PC-3 (cell line): Measurements from ENCODE around the gene CYP19A1. TPM values are rescaled to one million over a fixed set of nuclear protein-coding genes. Genes with fewer than 3 reads are reported as not detected.

Experiments used
- ATAC-seq: fragments of 200-7000 bp; cut with Tn5 transposase; 2 replicates; pipeline ENCODE4 v1.9.1; 2020; ENCODE audit warnings: mild to moderate bottlenecking, moderate library complexity
- BruUV-seq: library from RNA; stranded (reverse); fragments of 400-500 nt; replicated peaks from 2 replicates; lab custom pipeline; 2021; lab: Mats Ljungman, UMichigan
- CTCF ChIA-PET: fragments of 300-600 bp; sonication (Branson Sonifier 250); formaldehyde crosslinking; loops from one replicate; lab custom pipeline; 2022; ENCODE audit warnings: antibody characterized with exemption; lab: Charles Lee
- POLR2A ChIA-PET: fragments of 300-600 bp; sonication (Branson Sonifier 250); formaldehyde crosslinking; loops from one replicate; lab custom pipeline; 2022; ENCODE audit warnings: antibody characterized with exemption; ENCODE audit not compliant: unreplicated experiment; lab: Charles Lee
- DNase-seq: peaks from one replicate; pipeline ENCODE4 v3.0.0-alpha.2; 2015
- H2AFZ ChIP-seq: fragments of 300-600 bp; sonication (generic); 2 replicates; pipeline ENCODE4 v1.6.0; 2016; ENCODE audit warnings: antibody characterized with exemption, low read length
- H3F3A ChIP-seq: fragments of 300-600 bp; sonication (generic); one replicate; pipeline ENCODE4 v1.6.0; 2017; ENCODE audit warnings: antibody characterized with exemption, low read length, control low read depth, mild to moderate bottlenecking; ENCODE audit not compliant: unreplicated experiment
- H3K27ac ChIP-seq: fragments of 300-600 bp; sonication (generic); 2 replicates; pipeline ENCODE4 v1.5.1; 2016; ENCODE audit warnings: mild to moderate bottlenecking, low read length
- H3K27me3 ChIP-seq: fragments of 300-600 bp; sonication (generic); 2 replicates; pipeline ENCODE4 v1.6.1; 2016; ENCODE audit warnings: low read length, mixed read lengths
- H3K36me3 ChIP-seq: fragments of 300-600 bp; sonication (generic); 2 replicates; pipeline ENCODE4 v1.6.1; 2016; ENCODE audit warnings: low read depth, mixed run types, low read length, mixed read lengths
- H3K4me1 ChIP-seq: fragments of 300-600 bp; sonication (generic); 2 replicates; pipeline ENCODE4 v1.5.1; 2016; ENCODE audit warnings: low read length; ENCODE audit not compliant: insufficient read depth
- H3K4me2 ChIP-seq: fragments of 300-600 bp; sonication (generic); 2 replicates; pipeline ENCODE4 v1.6.0; 2016; ENCODE audit warnings: low read length
- H3K4me3 ChIP-seq: fragments of 300-600 bp; sonication (generic); 2 replicates; pipeline ENCODE4 v1.5.1; 2016; ENCODE audit warnings: mild to moderate bottlenecking, low read length, mixed read lengths
- H3K79me2 ChIP-seq: fragments of 300-600 bp; sonication (generic); 2 replicates; pipeline ENCODE4 v1.6.1; 2017; ENCODE audit warnings: low read length, mixed read lengths
- H3K9ac ChIP-seq: fragments of 300-600 bp; sonication (generic); 2 replicates; pipeline ENCODE4 v1.6.0; 2016; ENCODE audit warnings: mild to moderate bottlenecking, low read length
- H3K9me2 ChIP-seq: fragments of 300-600 bp; sonication (generic); replicated peaks from 2 replicates; pipeline ENCODE4 v1.6.1; 2016; ENCODE audit warnings: mixed run types, low read length, mixed read lengths
- H3K9me3 ChIP-seq: fragments of 300-600 bp; sonication (generic); 2 replicates; pipeline ENCODE4 v1.6.1; 2016; ENCODE audit warnings: low read length, mixed read lengths
- H4K20me1 ChIP-seq: fragments of 300-600 bp; sonication (generic); 2 replicates; pipeline ENCODE4 v1.6.1; 2016; ENCODE audit warnings: low read length, mixed read lengths
- EZH2 ChIP-seq: fragments of 300-600 bp; sonication (generic); IDR thresholded peaks from one replicate; pipeline ENCODE4 v1.6.1; 2017; ENCODE audit warnings: antibody characterized with exemption, mild to moderate bottlenecking, low read length; ENCODE audit not compliant: unreplicated experiment
- EZH2phosphoT487 ChIP-seq: fragments of 300-600 bp; sonication (generic); IDR thresholded peaks from 2 replicates; pipeline ENCODE4 v1.6.1; 2018; ENCODE audit warnings: mild to moderate bottlenecking, antibody characterized with exemption, low read length, borderline replicate concordance
- intact Hi-C: fragments of 100-400 bp; cut with micrococcal nuclease; formaldehyde crosslinking; loops from 2 replicates; pipeline ENCODE4 v1.9.0; 2023
- total RNA-seq: library from RNA; depleted of rRNA; stranded (reverse); fragments of >200 nt; gene quantifications from 2 replicates; pipeline ENCODE4 v1.2.3, GENCODE V29; 2014
- TF ChIP-seq, protein P1 (sequence below): fragments of 300-600 bp; sonication (generic); conservative IDR thresholded peaks from 2 replicates; pipeline ENCODE4 v1.5.1; 2017; ENCODE audit warnings: antibody characterized with exemption, low read depth, mild to moderate bottlenecking, low read length

CYP19A1 gene
- total RNA-seq, 1 experiment from 2014 or later: not detected

- no peak overlapping the region for H3K4me2 ChIP-seq
- no peaks in the 10 kb centered on the region for H3K9me3 ChIP-seq
- H4K20me1 ChIP-seq: no peaks in the 10 kb centered on the region
- DNase-seq (no peak), ATAC-seq (no peak)
- no peak for TF ChIP-seq EZH2phosphoT487
- TF ChIP-seq EZH2: no peak
- TF ChIP-seq, protein P1, sequence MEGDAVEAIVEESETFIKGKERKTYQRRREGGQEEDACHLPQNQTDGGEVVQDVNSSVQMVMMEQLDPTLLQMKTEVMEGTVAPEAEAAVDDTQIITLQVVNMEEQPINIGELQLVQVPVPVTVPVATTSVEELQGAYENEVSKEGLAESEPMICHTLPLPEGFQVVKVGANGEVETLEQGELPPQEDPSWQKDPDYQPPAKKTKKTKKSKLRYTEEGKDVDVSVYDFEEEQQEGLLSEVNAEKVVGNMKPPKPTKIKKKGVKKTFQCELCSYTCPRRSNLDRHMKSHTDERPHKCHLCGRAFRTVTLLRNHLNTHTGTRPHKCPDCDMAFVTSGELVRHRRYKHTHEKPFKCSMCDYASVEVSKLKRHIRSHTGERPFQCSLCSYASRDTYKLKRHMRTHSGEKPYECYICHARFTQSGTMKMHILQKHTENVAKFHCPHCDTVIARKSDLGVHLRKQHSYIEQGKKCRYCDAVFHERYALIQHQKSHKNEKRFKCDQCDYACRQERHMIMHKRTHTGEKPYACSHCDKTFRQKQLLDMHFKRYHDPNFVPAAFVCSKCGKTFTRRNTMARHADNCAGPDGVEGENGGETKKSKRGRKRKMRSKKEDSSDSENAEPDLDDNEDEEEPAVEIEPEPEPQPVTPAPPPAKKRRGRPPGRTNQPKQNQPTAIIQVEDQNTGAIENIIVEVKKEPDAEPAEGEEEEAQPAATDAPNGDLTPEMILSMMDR: no peak
- ChIA-PET CTCF (interaction anchor here (0.5 kb wide), 1 partner anchor 31 kb away, joined by 4 read pairs; no protein-coding TSS in a partner anchor), POLR2A (no interaction called here)
- H3K4me3 ChIP-seq: no peak overlapping the region
- no peaks in the 10 kb centered on the region for H3K79me2 ChIP-seq
- no peaks in the 10 kb centered on the region for H3K36me3 ChIP-seq
- no TSS peak for BruUV-seq
- no peaks in the 10 kb centered on the region for H3F3A ChIP-seq
- intact Hi-C loops: no loop called here
- H3K27me3 ChIP-seq: no peaks in the 10 kb centered on the region
- no peak overlapping the region for H3K9ac ChIP-seq
- no peaks in the 10 kb centered on the region for H3K9me2 ChIP-seq
- H2AFZ ChIP-seq: no peak overlapping the region
- H3K4me1 ChIP-seq: no peaks in the 10 kb centered on the region
- no peak overlapping the region for H3K27ac ChIP-seq
These were observed 14.6 kb downstream of the CYP19A1 start for GRCh38 chr15:51323749-51324148.

- DNase-seq (no peak), ATAC-seq (no peak)
- Histone ChIP-seq H3K4me2 (no peak overlapping the region), H3K4me1 (no peaks in the 10 kb centered on the region), H4K20me1 (no peaks in the 10 kb centered on the region), H3K27ac (no peak overlapping the region), H3K9me3 (no peaks in the 10 kb centered on the region), H3K36me3 (no peaks in the 10 kb centered on the region), H3K9ac (no peak overlapping the region), H3K4me3 (no peak overlapping the region), H3K79me2 (no peaks in the 10 kb centered on the region), H3K27me3 (no peaks in the 10 kb centered on the region), H3F3A (no peaks in the 10 kb centered on the region), H2AFZ (no peak overlapping the region), H3K9me2 (no peaks in the 10 kb centered on the region)
- CTCF ChIA-PET: no interaction called here
- no TSS peak for BruUV-seq
- no peak for TF ChIP-seq EZH2
- TF ChIP-seq, protein P1: no peak
- TF ChIP-seq EZH2phosphoT487: no peak
- POLR2A ChIA-PET: no interaction called here
- intact Hi-C loops: no loop called here
These were observed 15.6 kb downstream of the CYP19A1 start for GRCh38 chr15:51322621-51323296.

- Histone ChIP-seq H3K4me2 (no peak overlapping the region), H3K27me3 (no peaks in the 10 kb centered on the region), H3K9me3 (no peaks in the 10 kb centered on the region), H3K36me3 (no peaks in the 10 kb centered on the region), H2AFZ (no peak overlapping the region), H3F3A (no peaks in the 10 kb centered on the region), H4K20me1 (no peaks in the 10 kb centered on the region), H3K9me2 (no peaks in the 10 kb centered on the region), H3K4me3 (no peak overlapping the region), H3K4me1 (no peaks in the 10 kb centered on the region), H3K9ac (no peak overlapping the region), H3K27ac (no peak overlapping the region), H3K79me2 (no peaks in the 10 kb centered on the region)
- BruUV-seq: no TSS peak
- TF ChIP-seq, protein P1: no peak
- TF ChIP-seq EZH2 (no peak), EZH2phosphoT487 (no peak)
- intact Hi-C loops: no loop called here
- POLR2A ChIA-PET: no interaction called here
- DNase-seq: no peak
- CTCF ChIA-PET: no interaction called here
- no peak for ATAC-seq
These were observed 17.1 kb downstream of the CYP19A1 start for GRCh38 chr15:51321316-51321715.
